Panc1 (cell line): ENCODE measurements around the gene ZNF112. TPM values are rescaled to one million over a fixed set of nuclear protein-coding genes. Genes with fewer than 3 reads are reported as not detected.
A peak's percentile ranks its signal among the peaks of the same experiment; 100 is the strongest.

Experiments
- ATAC-seq: fragments of 200-7000 bp; cut with Tn5 transposase; 2 replicates; pipeline ENCODE4 v1.9.1; 2020; ENCODE audit warnings: mild to moderate bottlenecking, moderate library complexity
- BruUV-seq: library from RNA; stranded (reverse); fragments of 400-500 nt; replicated peaks from 2 replicates; lab custom pipeline; 2021; lab: Mats Ljungman, UMichigan
- CTCF ChIA-PET: fragments of 300-600 bp; sonication (Branson Sonifier 250); formaldehyde crosslinking; loops from one replicate; lab custom pipeline; 2022; ENCODE audit warnings: antibody characterized with exemption; lab: Charles Lee
- POLR2A ChIA-PET: fragments of 300-600 bp; sonication (Branson Sonifier 250); formaldehyde crosslinking; loops from one replicate; lab custom pipeline; 2022; ENCODE audit warnings: antibody characterized with exemption; lab: Charles Lee
- DNase-seq: peaks from one replicate; pipeline ENCODE4 v3.0.0-alpha.2; 2010; ENCODE audit warnings: low read depth, low spot score
- H3K27ac ChIP-seq: 2 replicates; pipeline ENCODE4 v1.5.1; 2011; ENCODE audit warnings: mild to moderate bottlenecking, low read length, inconsistent platforms
- H3K27me3 ChIP-seq: fragments of 200-500 bp; sonication (Bioruptor generic); 2 replicates; pipeline ENCODE4 v1.6.0; 2014; ENCODE audit warnings: low read length, inconsistent platforms; ENCODE audit not compliant: control insufficient read depth, insufficient read depth
- H3K36me3 ChIP-seq: fragments of 200-500 bp; sonication (Bioruptor generic); 2 replicates; pipeline ENCODE4 v1.5.1; 2014; ENCODE audit warnings: inconsistent platforms, mild to moderate bottlenecking, low read length, moderate library complexity; ENCODE audit not compliant: control insufficient read depth, insufficient read depth
- H3K4me1 ChIP-seq: 2 replicates; pipeline ENCODE4 v1.5.1; 2011; ENCODE audit warnings: inconsistent platforms, mild to moderate bottlenecking, low read length, moderate library complexity; ENCODE audit not compliant: control insufficient read depth, insufficient read depth
- H3K4me3 ChIP-seq, 2 experiments: 2 replicates each; pipeline ENCODE4 v1.5.1; 2011 to 2012; ENCODE audit warnings: low read depth in 2 of 2, low read length in 2 of 2, mild to moderate bottlenecking in 2 of 2, inconsistent platforms in 1 of 2, moderate library complexity in 1 of 2
- H3K9me3 ChIP-seq: fragments of 200-500 bp; sonication (Bioruptor generic); 2 replicates; pipeline ENCODE4 v1.5.1; 2014; ENCODE audit warnings: low read depth, mild to moderate bottlenecking, inconsistent platforms, low read length, moderate library complexity; ENCODE audit not compliant: control insufficient read depth, insufficient read depth
- CTCF ChIP-seq: fragments of 450-650 bp; IDR thresholded peaks from 2 replicates; pipeline ENCODE4 v1.5.1; 2017; ENCODE audit warnings: mild to moderate bottlenecking
- POLR2AphosphoS5 ChIP-seq: IDR thresholded peaks from 2 replicates; pipeline ENCODE4 v1.6.1; 2012; ENCODE audit warnings: mild to moderate bottlenecking, low read depth, low read length, moderate library complexity
- SIN3A ChIP-seq: IDR thresholded peaks from 2 replicates; pipeline ENCODE4 v1.6.1; 2012; ENCODE audit warnings: low read depth, mild to moderate bottlenecking, low read length, moderate library complexity, borderline replicate concordance; ENCODE audit not compliant: insufficient read depth
- TCF7L2 ChIP-seq: IDR thresholded peaks from 2 replicates; pipeline ENCODE4 v1.6.1; 2011; ENCODE audit warnings: mild to moderate bottlenecking, low read depth, low read length, inconsistent platforms
- in situ Hi-C: cut with HindIII; loops from 2 replicates; pipeline ENCODE4 v1.10.0; 2016; ENCODE audit warnings: low sequenced_read_pairs, low pct_unique_long_range_greater_than_20kb
- intact Hi-C: fragments of 100-400 bp; cut with micrococcal nuclease; formaldehyde crosslinking; loops from one replicate; pipeline ENCODE4 v1.10.0; 2022; ENCODE audit not compliant: unreplicated experiment
- total RNA-seq: library from RNA; stranded (reverse); gene quantifications from one replicate; pipeline ENCODE4 v1.2.1, GENCODE V29; 2021; ENCODE audit not compliant: unreplicated experiment
- TF ChIP-seq, protein P1 (sequence below), 2 experiments: IDR thresholded peaks; 2 replicates each; pipeline ENCODE4 v1.6.1; 2011 to 2012; ENCODE audit warnings: low read depth in 2 of 2, control low read depth in 1 of 2, low read length in 1 of 2, mild to moderate bottlenecking in 1 of 2, moderate library complexity in 1 of 2; ENCODE audit not compliant: insufficient read depth in 1 of 2

ZNF112 gene
- total RNA-seq, 1 experiment from 2014 or later, result 4.3 TPM

- ATAC-seq, result no peak
- BruUV-seq, result no TSS peak
- DNase-seq, result no peak
- TF ChIP-seq SIN3A (no peak), CTCF (no peak), POLR2AphosphoS5 (no peak), TCF7L2 (no peak)
- TF ChIP-seq, protein P1, sequence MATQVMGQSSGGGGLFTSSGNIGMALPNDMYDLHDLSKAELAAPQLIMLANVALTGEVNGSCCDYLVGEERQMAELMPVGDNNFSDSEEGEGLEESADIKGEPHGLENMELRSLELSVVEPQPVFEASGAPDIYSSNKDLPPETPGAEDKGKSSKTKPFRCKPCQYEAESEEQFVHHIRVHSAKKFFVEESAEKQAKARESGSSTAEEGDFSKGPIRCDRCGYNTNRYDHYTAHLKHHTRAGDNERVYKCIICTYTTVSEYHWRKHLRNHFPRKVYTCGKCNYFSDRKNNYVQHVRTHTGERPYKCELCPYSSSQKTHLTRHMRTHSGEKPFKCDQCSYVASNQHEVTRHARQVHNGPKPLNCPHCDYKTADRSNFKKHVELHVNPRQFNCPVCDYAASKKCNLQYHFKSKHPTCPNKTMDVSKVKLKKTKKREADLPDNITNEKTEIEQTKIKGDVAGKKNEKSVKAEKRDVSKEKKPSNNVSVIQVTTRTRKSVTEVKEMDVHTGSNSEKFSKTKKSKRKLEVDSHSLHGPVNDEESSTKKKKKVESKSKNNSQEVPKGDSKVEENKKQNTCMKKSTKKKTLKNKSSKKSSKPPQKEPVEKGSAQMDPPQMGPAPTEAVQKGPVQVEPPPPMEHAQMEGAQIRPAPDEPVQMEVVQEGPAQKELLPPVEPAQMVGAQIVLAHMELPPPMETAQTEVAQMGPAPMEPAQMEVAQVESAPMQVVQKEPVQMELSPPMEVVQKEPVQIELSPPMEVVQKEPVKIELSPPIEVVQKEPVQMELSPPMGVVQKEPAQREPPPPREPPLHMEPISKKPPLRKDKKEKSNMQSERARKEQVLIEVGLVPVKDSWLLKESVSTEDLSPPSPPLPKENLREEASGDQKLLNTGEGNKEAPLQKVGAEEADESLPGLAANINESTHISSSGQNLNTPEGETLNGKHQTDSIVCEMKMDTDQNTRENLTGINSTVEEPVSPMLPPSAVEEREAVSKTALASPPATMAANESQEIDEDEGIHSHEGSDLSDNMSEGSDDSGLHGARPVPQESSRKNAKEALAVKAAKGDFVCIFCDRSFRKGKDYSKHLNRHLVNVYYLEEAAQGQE (IDR thresholded peaks at IDR 0.05; ENCODE audit: insufficient read depth in 1 of 2, low read depth in 2 of 2, low read length in 1 of 2), result no peak
- intact Hi-C loops (no loop called here), in situ Hi-C loops (no loop called here)
- peak overlapping the region; percentile 13 to 90; a peak in 3 of 4 replicates for H3K4me3 ChIP-seq
- CTCF ChIA-PET, result no interaction called here
- no peaks in the 10 kb centered on the region for H3K9me3 ChIP-seq
- H3K4me1 ChIP-seq, result no peaks in the 10 kb centered on the region
- no peak overlapping the region for H3K27ac ChIP-seq
- H3K36me3 ChIP-seq, result peaks cover 5% of the 10 kb centered on the region
- POLR2A ChIA-PET, result no interaction called here
- no peaks in the 10 kb centered on the region for H3K27me3 ChIP-seq
Observed at GRCh38 chr19:44303320-44303719, 53.2 kb downstream of the ZNF112 start.

GRCh38 chr19:44284968-44285367, 71.5 kb downstream of the ZNF112 start:
- H3K27me3 ChIP-seq, result no peaks in the 10 kb centered on the region
- no peak for DNase-seq
- no TSS peak for BruUV-seq
- in situ Hi-C loops (no loop called here), intact Hi-C loops (no loop called here)
- no peak overlapping the region for H3K4me3 ChIP-seq
- TF ChIP-seq POLR2AphosphoS5, result no peak
- TF ChIP-seq TCF7L2, result no peak
- TF ChIP-seq, protein P1 (IDR thresholded peaks at IDR 0.05; ENCODE audit: insufficient read depth in 1 of 2, low read depth in 2 of 2, low read length in 1 of 2), result no peak
- TF ChIP-seq CTCF, result no peak
- no peak for TF ChIP-seq SIN3A
- CTCF ChIA-PET, result no interaction called here
- POLR2A ChIA-PET, result no interaction called here
- peaks cover 13% of the 10 kb centered on the region; the same call in 1 of the 2 replicates for H3K9me3 ChIP-seq
- H3K4me1 ChIP-seq, result no peaks in the 10 kb centered on the region
- no peak for ATAC-seq
- no peak overlapping the region for H3K27ac ChIP-seq
- H3K36me3 ChIP-seq, result no peaks in the 10 kb centered on the region
